Activated naive CD4-positive, alpha-beta T cell treated with anti-CD3 and anti-CD28 coated beads, Interleukin-2, amount 50 U/mL, for 24 hours (primary cell): ENCODE results near the gene NFU1.
"Not testable (repeated sequence)": the region's sequence is repeated elsewhere in the genome, so short reads cannot be mapped to it uniquely, and the experiment has no call there.

Source experiments
- H3K27ac Mint-ChIP-seq: one replicate; pipeline ENCODE4 v1.8.0; 2021; ENCODE audit warnings: mild to moderate bottlenecking, mixed read lengths
- H3K27me3 Mint-ChIP-seq: one replicate; pipeline ENCODE4 v1.8.0; 2021; ENCODE audit warnings: mixed read lengths
- H3K36me3 Mint-ChIP-seq: one replicate; pipeline ENCODE4 v1.8.0; 2021; ENCODE audit warnings: mixed read lengths
- H3K4me1 Mint-ChIP-seq: one replicate; pipeline ENCODE4 v1.8.0; 2021; ENCODE audit warnings: mixed read lengths
- H3K4me3 Mint-ChIP-seq: one replicate; pipeline ENCODE4 v1.8.0; 2021; ENCODE audit warnings: mild to moderate bottlenecking, mixed read lengths
- H3K9me3 Mint-ChIP-seq: one replicate; pipeline ENCODE4 v1.8.0; 2021; ENCODE audit warnings: mixed read lengths

Gene NFU1

GRCh38 chr2:69385443-69386151, 51.6 kb downstream of the NFU1 start:
- Mint-ChIP-seq H3K4me1 (peaks cover 56% of the 10 kb centered on the region), H3K4me3 (peak overlapping the region; percentile 88), H3K27ac (peak overlapping the region; percentile 8), H3K27me3 (no peaks in the 10 kb centered on the region), H3K9me3 (no peaks in the 10 kb centered on the region), H3K36me3 (peaks cover 2% of the 10 kb centered on the region)

- Mint-ChIP-seq H3K4me3 (no peak overlapping the region), H3K27ac (no peak overlapping the region), H3K36me3 (peaks cover 4% of the 10 kb centered on the region), H3K27me3 (no peaks in the 10 kb centered on the region), H3K9me3 (no peaks in the 10 kb centered on the region), H3K4me1 (peaks cover 60% of the 10 kb centered on the region)
Measured at GRCh38 chr2:69384618-69385081, 52.6 kb downstream of the NFU1 start.

DNA sequence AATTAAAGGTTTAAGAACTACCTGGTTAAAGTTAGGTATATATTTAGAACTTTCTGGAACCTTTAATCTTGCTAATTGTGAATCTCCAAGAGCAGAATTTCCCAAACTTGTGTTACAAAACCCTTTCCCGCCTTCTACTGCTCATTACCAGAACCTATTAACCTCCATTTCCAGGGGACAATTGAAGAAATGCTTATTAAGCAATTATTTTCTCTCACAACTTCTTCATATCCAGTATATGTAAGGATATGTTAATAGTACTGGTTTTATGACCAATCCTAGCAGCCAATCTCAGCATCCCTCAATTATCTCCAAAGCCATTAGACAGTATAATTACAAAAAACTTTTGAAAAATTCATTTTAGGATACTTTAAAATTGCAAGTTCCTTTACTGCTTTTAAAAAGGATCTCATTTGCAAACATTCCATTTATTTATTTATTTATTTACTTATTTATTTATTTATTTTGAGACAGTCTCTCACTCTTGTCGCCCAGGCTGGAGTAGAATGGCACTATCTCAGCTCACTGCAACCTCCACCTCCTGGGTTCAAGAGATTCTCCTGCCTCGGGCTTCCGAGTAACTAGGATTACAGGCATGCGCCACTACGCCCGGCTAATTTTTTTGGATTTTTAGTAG, 53.9 kb downstream of the NFU1 start:
- peaks cover 5% of the 10 kb centered on the region for H3K36me3 Mint-ChIP-seq
- no peak overlapping the region for H3K4me3 Mint-ChIP-seq
- H3K27ac Mint-ChIP-seq, result no peak overlapping the region
- peaks cover 58% of the 10 kb centered on the region for H3K4me1 Mint-ChIP-seq
- no peaks in the 10 kb centered on the region for H3K9me3 Mint-ChIP-seq
- H3K27me3 Mint-ChIP-seq, result no peaks in the 10 kb centered on the region

GRCh38 chr2:69382547-69382946, 54.7 kb downstream of the NFU1 start:
- H3K27me3 Mint-ChIP-seq, result no peaks in the 10 kb centered on the region
- H3K4me1 Mint-ChIP-seq, result peaks cover 51% of the 10 kb centered on the region
- no peaks in the 10 kb centered on the region for H3K9me3 Mint-ChIP-seq
- peaks cover 7% of the 10 kb centered on the region for H3K36me3 Mint-ChIP-seq
- no peak overlapping the region for H3K4me3 Mint-ChIP-seq
- peak overlapping the region; percentile 56 for H3K27ac Mint-ChIP-seq

- no peaks in the 10 kb centered on the region for H3K9me3 Mint-ChIP-seq
- no peaks in the 10 kb centered on the region for H3K27me3 Mint-ChIP-seq
- no peak overlapping the region for H3K4me3 Mint-ChIP-seq
- H3K4me1 Mint-ChIP-seq, result peaks cover 47% of the 10 kb centered on the region
- H3K27ac Mint-ChIP-seq, result peak overlapping the region; percentile 82
- peaks cover 7% of the 10 kb centered on the region for H3K36me3 Mint-ChIP-seq
Measured at GRCh38 chr2:69381337-69381737, 55.9 kb downstream of the NFU1 start.

- H3K27ac Mint-ChIP-seq, result no peak overlapping the region
- no peaks in the 10 kb centered on the region for H3K9me3 Mint-ChIP-seq
- no peak overlapping the region for H3K4me3 Mint-ChIP-seq
- no peaks in the 10 kb centered on the region for H3K27me3 Mint-ChIP-seq
- peaks cover 46% of the 10 kb centered on the region for H3K4me1 Mint-ChIP-seq
- peaks cover 7% of the 10 kb centered on the region for H3K36me3 Mint-ChIP-seq
Measured at GRCh38 chr2:69380072-69380917, 56.9 kb downstream of the NFU1 start.

DNA sequence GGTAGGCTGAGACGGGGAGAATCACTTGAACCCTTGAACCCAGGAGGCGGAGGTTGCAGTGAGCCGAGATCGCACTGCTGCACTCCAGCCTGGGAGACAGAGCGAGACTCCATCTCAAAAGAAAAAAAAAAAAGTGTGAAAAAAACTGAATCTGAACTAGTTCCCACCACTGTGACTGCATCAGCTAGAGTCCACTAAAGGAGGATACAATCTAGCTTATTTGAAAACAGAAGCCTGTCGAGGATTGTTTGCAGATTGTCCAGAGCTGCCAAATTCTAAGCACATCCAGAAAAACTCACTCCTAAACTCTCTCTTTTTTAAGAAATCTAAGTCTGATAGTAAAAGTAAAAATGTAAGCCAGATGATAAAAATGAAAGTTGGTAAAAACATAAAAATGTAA, 60.8 kb downstream of the NFU1 start:
- Mint-ChIP-seq H3K4me3 (no peak overlapping the region), H3K4me1 (peaks cover 20% of the 10 kb centered on the region), H3K27me3 (no peaks in the 10 kb centered on the region), H3K9me3 (no peaks in the 10 kb centered on the region), H3K36me3 (peaks cover 8% of the 10 kb centered on the region), H3K27ac (no peak overlapping the region)

- Mint-ChIP-seq H3K9me3 (no peaks in the 10 kb centered on the region), H3K27ac (no peak overlapping the region), H3K4me1 (peaks cover 15% of the 10 kb centered on the region), H3K27me3 (no peaks in the 10 kb centered on the region), H3K36me3 (peaks cover 8% of the 10 kb centered on the region), H3K4me3 (no peak overlapping the region)
Measured at GRCh38 chr2:69375494-69376353, 61.5 kb downstream of the NFU1 start.

DNA sequence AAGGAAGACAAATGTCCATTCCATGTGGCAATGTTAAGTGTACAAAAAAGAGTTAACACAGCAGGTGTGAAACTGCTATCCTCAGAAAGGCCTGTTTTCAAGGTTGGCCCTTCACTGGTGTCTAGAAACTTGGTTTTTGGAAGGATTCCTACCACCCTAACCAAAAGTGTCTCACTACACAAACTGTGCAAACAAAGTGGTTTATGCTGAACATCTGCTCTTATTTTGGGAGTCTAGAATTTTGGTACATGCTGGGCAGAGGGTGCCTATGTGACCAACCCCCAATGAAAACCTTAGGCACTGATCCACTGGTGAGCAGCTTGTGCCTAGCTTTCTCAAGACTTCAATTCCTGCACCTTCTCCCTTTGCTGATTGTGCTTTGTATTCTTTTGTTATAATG, 64.5 kb downstream of the NFU1 start:
- peaks cover 14% of the 10 kb centered on the region for H3K36me3 Mint-ChIP-seq
- H3K4me3 Mint-ChIP-seq, result no peak overlapping the region
- H3K27ac Mint-ChIP-seq, result no peak overlapping the region
- H3K27me3 Mint-ChIP-seq, result no peaks in the 10 kb centered on the region
- no peaks in the 10 kb centered on the region for H3K9me3 Mint-ChIP-seq
- H3K4me1 Mint-ChIP-seq, result peaks cover 10% of the 10 kb centered on the region

DNA sequence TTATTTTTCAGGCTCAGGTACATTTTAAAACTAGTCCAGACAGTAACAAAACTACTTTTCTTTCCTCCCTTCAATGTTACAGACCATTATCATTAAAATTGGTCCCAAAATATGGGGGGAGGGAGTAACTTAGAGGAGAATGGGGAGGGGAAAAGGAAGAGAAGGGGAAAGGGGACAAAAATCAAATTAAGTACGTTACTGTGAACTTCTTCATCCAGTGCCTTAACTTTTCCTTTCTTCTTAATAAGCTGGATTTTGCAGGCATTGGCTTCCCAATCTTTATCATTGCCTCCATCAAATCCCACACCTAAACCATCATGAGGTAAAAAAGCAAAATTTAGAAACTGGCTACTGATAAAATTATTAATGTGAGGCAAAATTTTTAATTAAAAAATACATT, 67.4 kb downstream of the NFU1 start:
- Mint-ChIP-seq H3K9me3 (no peaks in the 10 kb centered on the region), H3K27ac (no peak overlapping the region), H3K4me1 (no peaks in the 10 kb centered on the region), H3K27me3 (no peaks in the 10 kb centered on the region), H3K36me3 (peaks cover 27% of the 10 kb centered on the region), H3K4me3 (no peak overlapping the region)

GRCh38 chr2:69368588-69368987, 68.6 kb downstream of the NFU1 start:
- no peak overlapping the region for H3K4me3 Mint-ChIP-seq
- H3K4me1 Mint-ChIP-seq, result no peaks in the 10 kb centered on the region
- peaks cover 27% of the 10 kb centered on the region for H3K36me3 Mint-ChIP-seq
- H3K27ac Mint-ChIP-seq, result no peak overlapping the region
- H3K9me3 Mint-ChIP-seq, result no peaks in the 10 kb centered on the region
- H3K27me3 Mint-ChIP-seq, result no peaks in the 10 kb centered on the region

DNA sequence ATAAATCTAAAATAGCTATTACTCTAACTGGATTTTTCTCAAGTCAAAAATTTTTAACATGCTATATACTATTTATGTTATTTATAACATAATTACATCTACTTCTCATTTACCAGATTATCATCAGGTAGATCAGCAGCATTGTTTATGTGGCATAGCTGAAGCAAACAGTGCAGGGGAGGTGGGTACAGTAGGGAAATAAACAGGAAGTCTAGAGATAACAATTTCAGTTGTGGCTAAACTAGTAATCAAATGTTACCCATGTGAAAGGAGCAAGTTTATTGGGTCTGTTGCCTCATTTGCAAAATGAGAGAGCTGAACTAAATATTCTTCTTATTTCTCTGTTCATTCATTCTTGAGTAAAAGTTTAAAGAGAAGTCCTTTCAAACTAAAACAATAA, 77.9 kb downstream of the NFU1 start:
- Mint-ChIP-seq H3K27ac (no peak overlapping the region), H3K27me3 (no peaks in the 10 kb centered on the region), H3K9me3 (no peaks in the 10 kb centered on the region), H3K36me3 (peaks cover 18% of the 10 kb centered on the region), H3K4me3 (no peak overlapping the region), H3K4me1 (no peaks in the 10 kb centered on the region)

GRCh38 chr2:69358914-69359313, 78.3 kb downstream of the NFU1 start:
- no peaks in the 10 kb centered on the region for H3K9me3 Mint-ChIP-seq
- peaks cover 23% of the 10 kb centered on the region for H3K36me3 Mint-ChIP-seq
- no peaks in the 10 kb centered on the region for H3K27me3 Mint-ChIP-seq
- H3K27ac Mint-ChIP-seq, result no peak overlapping the region
- H3K4me3 Mint-ChIP-seq, result no peak overlapping the region
- no peaks in the 10 kb centered on the region for H3K4me1 Mint-ChIP-seq

DNA sequence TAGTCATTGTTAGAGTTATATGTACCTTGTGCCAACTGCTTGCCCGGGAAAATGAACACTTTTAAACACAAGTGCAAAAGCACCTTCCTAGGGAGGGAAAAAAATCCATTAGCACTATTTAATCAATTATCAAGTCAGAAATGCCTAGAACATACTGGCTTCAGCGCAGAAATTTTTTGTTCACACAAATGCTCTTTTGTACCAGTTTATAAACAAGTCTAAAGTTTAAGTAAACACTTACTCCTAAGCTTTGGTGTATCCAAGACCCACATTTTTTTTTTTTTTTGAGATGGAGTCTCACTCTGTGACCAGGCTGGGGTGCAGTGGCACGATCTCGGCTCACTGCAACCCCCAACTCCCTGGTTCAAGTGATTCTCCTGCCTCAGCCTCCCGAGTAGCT, 80.8 kb downstream of the NFU1 start:
- H3K27me3 Mint-ChIP-seq, result no peaks in the 10 kb centered on the region
- H3K27ac Mint-ChIP-seq, result no peak overlapping the region
- no peaks in the 10 kb centered on the region for H3K4me1 Mint-ChIP-seq
- H3K9me3 Mint-ChIP-seq, result no peaks in the 10 kb centered on the region
- peaks cover 23% of the 10 kb centered on the region for H3K36me3 Mint-ChIP-seq
- H3K4me3 Mint-ChIP-seq, result no peak overlapping the region

GRCh38 chr2:69354976-69355375, 82.3 kb downstream of the NFU1 start:
- H3K27me3 Mint-ChIP-seq, H3K4me1 Mint-ChIP-seq, H3K27ac Mint-ChIP-seq, H3K9me3 Mint-ChIP-seq, H3K4me3 Mint-ChIP-seq: not testable (repeated sequence)
- peaks cover 22% of the 10 kb centered on the region for H3K36me3 Mint-ChIP-seq
